IPS-NIHi7 (cell line): ENCODE measurements around the gene CFDP1.

Experiments used
- DNase-seq: peaks from one replicate; pipeline ENCODE4 v3.0.0; 2012; ENCODE audit warnings: mixed read lengths; ENCODE audit errors: extremely low spot score

CFDP1 gene

DNA sequence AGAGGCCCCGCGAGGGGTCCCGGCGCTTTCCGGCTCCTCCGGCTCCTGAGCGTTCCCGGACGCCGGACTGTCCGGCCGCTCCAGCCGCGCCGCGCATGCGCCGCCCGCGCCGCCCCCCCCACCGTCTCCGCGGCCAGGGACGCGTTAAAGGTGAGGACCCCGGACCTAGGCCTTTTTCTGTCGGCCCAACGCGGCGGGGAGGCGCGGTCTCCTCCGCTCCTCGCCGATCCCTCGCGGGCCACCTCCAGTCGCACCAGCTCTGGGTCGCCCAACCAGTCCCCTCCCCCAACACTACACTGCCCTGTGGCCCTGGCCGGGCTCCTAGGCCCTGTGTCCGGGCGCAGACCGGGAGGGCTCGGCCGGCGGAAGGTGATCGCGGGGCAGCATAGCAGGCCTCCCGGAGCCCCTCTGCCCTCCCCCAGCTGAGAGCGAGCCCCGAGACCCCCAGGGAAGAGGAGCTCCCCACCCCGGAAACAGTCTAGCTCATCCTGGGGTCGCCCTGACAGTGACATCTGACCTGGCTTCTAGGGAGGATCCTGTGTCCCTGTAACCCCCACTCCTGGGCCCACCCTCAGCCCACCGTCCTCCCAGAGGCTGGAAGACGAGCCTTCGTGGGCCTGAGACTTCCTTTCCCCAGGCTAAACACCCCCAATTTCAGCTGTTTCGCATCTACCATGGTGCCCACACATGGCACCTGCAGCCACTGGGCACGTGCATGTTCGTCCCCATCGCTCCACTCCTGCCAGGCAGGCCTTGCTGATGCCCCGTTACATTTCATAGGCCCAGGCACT, 167.2 kb downstream of the CFDP1 start:
- DNase-seq: peak; percentile 96

DNA sequence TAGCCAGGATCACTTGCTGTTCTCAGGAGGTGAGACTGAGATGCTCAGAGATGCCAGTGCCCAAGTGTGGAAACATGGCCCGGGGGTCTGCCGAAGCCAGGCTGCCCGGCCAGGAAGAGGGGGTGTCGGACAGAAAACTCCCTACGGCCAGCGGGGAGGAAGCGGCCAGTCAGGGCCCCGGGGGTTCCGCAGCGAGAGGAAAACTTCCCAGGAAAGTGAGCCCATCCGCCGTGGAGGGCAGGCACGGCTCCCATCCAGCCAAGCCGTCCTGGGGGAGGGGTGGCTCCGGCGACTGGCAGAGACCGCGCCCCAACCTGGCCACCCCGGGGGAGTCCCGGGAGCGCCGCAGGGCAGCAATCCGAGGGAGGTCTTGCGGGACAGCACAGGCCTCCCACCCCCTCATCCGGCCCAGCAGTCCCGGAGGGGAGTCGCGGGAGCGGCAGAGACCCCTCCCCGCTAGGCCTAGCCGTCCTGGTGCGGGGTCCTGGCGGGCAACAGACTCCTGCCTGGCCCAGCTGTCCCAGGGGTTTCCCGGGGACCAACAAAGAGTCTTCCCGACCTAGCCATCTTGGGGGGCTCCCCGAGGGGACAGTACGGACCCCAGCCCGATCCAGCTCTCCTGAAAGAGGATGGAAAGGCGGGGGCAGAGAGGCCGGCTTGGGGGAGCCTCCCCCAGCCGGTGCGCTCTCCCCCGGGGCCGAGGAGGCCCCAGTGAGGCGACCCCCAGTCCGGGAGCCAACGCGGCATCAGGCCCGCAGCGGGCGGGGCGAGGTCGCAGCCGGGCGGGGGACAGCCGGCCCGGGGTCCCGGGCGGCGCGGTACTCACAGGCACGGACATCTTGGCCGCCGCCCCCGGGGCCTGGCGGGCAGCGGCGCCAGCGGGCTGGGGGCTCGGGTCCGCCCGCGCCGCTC, 168.0 kb downstream of the CFDP1 start:
- DNase-seq: no peak

DNA sequence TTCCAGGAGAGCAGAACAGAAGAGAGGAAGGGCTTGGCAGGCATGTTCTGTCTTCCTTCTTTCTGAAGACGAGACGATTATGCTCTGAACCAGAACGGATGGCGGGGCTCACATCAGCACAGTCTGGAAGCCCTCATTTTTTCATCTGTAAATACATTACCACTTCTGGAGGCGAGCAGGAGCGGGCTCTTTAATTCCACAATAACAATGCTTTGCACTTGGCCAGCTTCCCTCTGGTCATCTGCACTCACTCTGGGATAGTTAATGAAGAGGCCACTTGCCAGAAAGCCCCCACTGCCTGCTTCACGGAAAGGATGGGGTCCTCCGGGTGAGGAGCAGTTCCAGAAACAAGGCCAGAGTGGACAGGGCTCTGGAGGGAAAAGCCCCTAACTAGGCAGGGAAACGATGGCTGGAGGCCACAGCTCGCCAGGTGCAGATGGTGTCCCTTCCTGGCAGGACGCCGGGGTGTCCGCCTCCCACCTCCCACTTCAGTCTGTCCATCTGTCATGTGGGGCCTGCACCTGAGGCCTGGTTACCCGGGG, 168.8 kb downstream of the CFDP1 start:
- DNase-seq: no peak

DNA sequence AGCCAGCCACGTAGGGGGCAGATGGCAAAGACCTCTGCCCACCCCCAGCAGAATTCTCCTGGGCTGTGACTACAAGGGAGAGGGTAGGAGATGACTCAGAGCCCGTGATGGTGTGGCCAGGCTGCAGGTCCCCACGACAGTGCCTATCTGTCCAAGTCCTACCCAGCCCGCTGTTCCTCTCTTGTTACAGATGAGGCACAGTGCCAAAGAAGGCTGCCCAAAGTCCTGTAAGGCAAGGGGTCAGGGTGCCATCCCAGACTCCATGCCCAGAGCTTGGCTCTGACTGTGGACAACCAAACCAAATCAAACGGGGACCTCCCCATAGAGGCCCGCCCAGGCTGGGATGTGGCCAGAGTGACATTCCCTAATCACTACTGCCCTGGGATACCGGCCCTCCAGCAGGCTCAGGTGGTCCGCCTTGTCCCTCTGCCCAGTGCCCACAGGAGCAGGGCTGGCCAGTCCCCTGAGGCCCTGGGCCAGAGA, 169.3 kb downstream of the CFDP1 start:
- no peak for DNase-seq

DNA sequence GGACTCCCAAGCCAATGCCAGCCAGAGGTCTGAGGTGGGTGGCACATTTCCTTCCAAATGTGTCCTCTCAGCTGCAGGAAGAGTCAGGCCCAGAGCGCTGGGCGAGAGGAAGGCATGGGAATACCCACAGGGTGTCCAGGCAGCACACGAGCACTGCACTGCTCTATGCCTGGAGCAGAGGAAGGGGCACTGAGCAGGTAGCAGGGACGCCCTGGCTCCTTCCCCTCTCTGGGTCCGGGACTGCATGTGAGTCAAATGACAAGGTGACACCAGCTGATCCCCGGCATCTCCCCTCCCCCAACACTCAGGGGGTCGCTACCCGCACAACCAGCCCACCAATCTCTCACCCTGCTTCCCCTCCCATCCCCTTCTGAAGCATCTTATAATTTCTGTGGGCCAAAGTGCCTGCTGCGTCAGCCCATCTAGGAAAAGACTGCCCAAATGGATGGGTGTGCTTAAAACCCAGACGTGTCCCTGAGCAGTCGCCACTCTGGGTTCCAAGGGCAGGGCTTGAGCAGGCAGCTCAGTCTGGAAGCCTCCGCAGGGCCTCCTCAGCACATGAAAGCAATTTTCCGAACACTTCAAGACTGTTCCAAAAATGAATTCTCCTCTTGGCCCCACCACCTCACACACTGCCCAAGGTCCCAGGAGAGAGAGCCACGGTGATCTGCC, 169.9 kb downstream of the CFDP1 start:
- DNase-seq: no peak

DNA sequence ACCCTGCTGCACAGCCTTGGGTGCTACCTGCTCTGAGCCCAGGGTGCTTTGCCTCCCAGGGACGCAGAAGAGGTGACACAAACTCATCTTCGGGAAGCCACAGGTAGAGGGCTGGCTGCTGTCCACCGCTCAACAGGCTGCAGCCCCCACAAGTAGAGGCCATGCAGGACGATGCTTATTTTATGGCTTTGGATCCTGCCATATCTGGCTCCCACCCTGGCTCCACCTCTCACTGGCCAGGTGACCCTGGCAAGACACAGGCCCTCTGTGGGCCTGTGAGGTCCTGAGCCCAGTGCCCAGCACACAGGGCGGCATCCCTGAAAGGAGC, 170.5 kb downstream of the CFDP1 start:
- no peak for DNase-seq

DNA sequence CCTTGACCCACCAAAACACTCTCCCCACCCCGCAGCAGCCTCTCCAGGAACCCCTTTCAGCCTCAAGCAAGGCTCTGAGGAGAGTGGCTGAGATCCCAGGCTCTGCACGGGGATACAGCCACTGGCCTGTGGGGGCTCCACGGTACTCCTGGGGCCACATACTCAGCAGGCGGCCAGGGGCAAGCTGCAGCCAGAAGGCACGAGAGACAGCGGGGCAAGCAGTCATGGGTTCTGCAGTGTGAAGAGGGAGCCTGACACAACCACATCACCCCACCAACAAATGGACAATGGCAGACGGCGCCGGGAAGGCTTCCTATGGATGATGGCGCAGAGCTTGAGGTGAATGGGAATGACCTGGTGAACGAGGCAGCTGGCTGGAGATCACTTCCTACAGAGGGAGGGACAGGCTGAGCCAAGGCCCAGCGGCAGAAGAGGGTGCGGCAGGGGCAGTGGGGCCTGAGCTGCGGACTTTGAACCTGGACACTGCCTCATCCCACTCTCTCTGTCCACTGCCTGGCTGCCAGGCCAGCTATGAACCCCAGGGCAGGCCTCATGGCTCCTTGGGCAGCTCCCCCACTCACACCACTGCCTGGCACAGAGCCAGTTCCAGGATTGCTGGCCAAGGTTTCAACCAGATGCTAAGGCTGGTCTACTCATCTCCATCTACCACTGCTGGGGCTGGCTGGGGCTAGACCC, 171.1 kb downstream of the CFDP1 start:
- DNase-seq: no peak

DNA sequence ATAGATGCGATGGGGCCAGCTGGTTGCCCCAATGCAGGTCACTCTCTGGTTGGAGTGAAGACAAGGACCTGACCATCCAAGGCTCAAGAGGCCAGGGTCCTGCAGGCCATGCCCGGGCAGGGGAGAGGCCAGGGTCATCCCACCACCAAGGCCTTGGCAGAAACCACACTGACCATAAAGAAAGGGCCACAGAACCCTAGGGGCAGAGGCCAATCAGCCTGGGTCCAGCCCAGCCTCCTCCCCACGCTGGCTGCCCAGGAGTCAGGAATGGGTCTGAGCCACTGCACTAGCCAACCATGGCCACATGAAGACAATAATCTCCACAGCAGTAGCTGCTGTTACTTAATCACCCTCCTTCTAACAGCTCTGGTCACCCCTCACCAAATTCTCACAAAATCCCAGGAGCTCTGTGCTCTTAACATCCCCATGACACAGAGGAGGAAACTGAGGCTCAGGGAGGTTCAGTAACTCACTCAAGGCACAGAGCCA, 171.7 kb downstream of the CFDP1 start:
- DNase-seq: no peak

DNA sequence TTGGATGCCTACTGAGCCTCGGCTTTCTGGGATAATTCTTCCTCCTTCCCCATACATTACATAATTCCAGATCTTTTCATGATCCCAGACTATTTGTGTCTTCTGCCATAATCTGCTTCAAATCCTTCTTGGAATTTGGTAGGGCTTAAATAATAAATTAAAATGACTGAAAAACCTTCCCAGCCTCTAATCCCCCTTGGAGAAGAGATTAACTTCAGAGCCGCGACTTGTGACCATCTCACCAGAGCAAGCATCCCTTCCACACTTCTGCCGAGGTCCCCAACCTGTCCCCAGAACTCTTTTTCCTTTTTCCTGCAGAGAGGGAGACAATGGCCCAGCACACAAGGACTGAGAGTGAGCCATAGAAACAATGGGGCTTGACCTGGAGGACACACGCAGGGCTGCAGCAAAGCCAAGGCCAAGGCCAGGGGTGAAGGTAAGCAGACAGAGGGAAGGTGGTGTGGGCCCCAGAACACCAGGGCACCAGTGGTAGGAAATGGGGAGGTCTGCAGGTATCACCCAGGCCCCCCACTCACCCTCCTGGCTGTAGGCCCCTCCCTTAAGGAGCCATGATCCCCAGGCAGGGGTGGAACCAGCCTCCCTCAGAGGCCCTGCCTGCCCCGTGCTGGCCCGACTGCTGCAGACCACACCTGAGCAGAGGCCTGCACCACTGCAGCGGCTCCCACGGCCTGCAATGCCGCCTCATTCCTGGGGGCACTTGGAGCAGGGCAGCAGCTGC, 172.3 kb downstream of the CFDP1 start:
- DNase-seq: no peak

DNA sequence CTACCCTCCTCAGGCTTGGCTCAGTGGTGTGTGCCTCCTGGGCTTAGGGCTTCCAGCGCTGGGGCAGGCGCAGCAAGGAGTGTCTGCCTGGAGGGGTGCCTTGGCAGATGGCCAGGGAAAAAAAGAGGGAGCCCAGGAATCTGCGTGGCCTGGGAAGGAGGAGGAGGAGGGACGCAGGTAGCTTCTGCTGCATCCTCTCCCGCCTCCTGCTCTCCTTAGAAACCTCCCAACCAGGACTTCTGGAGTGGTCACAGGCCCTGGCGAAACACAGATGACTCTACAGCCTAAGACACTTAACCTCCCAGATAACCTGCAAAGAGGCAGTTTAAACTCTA, 174.5 kb downstream of the CFDP1 start:
- no peak for DNase-seq

DNA sequence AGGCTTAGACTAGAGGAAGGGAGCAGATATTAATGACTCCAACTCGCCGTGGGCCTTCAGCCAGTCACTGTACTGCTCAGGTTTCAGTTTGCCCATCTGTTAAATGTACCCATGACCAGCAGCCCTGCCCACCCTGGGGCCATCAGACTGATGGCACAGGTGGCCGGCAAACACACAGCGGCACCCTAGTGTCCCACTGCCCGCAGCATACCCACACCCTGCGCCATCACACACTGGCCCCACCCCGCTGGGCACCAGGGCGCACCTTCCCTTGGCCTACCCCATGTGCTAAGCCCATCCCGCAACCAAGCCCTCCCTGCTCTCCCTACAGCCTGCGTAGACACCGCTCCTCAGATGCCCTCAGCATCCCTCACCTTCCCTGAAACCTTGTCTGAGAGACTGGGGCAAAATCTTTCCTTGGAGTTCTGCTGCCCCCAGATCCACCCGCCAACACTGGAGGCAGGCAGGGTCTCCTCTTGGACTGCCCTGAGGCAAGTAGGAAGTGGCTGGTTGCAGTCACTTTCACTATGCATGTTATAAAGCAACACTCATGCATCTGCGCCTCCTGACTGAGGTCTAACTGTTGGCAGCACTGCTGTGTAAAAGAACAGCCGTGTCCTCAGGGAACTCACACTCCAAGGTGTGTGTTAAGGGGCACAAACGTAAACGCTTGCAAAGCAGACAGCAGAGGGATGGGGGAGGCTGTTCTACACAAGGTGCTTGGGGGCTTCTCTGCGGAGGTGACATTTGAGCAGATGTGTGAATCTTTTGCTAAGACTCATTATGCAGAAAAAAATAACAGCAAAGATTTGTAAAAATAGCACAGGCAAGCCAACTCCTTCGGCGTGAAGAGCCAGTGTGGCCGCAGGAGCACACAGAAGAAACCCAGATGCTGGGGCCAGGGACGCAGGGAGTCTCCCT, 175.2 kb downstream of the CFDP1 start:
- DNase-seq: no peak

DNA sequence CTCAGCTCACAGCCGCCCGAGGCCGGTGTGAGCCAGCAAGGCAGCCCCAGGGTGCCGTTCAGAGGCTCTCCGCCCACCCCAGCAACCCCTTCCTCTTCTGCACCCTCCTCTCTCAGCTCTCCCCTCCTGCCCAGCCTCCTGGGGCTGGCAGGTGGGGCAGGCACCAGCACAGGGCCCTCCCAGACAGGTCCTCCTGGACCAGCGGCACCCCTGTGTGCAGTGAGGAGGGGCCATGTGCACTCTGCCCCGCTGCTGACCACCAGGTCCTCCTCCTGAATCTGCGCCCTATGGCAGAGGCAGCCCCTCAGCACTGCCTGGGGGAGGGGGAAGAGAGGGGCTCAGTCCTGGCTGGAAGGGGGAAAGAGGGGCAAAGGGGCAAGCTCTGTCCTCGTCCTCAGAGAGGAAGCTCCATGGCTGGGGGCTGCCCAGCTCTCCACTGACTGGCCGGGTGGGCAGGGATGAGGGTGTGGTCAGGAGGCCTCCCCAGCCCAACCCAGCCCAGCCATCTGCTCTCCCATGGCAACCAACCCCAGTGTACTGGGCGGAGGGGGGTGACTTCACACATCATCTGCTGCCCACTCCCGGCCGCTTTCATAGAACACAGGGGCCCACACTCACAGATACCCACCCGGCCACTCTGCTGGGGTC, 176.5 kb downstream of the CFDP1 start:
- DNase-seq: no peak

DNA sequence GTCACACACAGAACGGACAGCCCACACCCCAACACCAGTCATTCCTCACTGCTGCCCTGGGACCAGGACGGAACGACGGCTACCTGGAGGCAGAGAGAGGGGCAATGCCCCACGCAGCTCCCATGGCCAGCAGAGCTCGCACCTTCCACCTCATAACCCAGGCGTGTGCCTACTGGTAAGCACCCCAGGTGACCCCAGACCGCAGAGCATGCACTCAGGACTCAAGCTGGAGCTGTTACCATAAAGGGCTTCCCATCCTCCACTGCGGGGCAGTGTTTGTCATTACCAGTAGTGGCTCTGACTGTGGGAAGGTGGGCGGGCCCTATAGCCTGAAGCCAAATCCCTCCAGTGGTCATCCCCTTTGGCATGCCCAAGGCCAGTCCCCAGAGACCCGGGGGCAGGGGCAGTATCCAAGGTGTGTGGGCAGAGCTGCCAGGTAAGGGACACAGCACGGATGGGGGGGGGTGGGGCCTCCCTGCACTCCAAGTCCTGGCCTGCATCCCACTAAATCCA, 177.2 kb downstream of the CFDP1 start:
- no peak for DNase-seq

DNA sequence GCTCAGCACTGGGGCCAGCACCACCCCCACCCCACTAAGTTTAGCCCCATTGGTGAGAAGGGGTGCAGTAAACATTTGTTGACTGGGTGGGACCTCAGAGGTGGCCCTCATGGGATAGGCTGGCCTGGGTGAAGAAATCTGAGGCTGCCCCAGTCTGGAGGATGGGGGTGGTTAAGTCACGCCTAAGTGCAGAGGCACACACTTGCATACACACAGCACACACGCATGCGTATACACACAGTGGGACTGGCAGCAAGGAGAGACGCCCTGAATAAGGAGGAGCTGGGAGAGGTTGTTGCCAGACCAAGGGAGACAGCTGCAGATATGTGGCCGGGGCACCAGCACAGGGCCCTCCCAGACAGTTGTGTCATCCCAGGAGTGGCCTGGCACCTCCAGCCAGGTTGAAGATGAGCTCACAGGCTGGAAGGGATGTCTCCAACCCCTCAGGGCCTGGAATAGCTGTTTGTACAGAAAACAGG, 178.9 kb downstream of the CFDP1 start:
- DNase-seq: no peak

DNA sequence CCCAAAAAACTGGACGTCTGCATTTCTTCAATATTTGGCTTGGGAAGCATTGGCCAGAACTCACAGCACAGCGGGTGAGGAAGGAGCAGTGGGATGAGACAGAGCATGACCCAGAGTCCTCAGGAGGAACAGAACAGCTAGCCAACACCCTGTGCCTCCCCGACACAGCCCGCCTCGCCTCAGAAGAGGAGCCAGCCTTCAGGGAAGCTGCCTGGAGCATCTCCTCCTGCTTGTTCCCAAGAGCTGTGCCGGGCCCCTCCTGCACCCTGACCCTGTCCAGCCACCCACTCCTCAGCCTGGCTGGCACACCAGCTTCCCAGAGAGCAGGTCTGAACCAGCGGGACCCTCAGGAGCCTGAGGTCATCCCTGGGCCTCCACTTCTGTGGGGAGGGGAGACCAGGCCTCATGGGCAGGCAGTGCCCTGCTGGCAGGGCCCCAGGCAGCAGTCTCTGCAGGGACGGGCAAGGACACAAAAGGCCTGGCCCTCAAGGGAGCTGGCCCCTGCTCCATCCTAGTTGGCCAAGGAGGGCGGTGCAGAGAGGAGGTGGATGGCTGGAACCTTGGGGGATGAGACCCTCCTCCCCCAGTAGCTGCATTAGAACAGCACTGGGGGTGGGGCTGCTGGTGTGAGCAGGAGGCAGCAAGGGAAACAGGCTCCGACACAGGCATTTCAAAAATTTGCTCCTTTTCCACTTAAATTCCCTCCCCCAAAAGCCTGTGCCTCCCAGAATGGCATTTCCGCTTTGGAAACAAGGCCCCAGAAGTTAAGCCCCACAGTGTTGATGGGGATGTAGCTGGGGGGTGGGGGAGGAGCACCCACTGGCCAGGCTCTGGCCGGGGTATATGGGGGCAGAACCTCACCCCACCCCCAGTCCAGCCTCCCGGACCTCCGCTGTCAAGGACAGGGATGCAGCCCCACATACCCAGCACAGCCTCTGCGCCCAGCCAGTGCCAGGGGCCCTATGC, 180.1 kb downstream of the CFDP1 start:
- DNase-seq: peak; percentile 87

DNA sequence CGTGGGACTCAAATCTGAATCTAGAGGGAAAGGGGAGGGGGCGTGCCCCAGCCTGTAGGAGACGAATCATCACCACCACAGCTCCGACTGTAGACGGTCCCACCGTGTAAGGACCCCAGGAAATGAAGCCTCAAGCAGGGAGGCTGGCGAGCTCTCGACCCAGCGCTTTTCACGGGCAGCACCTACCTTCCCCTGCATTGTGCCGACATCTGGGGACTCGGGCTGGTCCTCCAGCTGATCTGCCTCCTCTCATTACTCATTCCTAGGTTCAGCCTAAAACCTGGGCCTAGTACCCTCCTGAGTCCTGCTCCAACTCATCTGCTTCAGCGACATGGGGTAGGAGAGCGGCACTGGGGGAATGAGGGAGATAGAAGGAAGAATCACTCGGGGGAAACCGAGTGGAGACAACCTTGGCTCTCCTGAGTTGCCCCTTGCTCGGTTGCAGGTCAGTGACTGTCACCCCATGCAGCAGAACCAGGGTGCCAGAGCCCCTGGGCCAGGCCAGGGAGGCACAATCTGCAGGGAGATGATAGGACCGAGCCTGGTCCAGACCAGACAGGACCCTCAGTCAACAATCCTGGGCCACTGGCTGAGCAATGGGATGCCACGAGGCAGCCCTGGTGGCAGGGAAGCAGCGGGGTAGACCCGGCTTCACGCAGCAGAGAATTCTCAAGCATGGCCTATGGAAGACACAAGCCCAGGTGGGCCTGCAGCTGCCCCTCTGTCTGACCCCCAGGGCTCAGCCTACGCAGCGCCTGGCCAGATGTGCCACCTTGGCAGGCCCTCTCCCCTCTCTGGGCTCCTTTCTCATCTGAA, 181.0 kb downstream of the CFDP1 start:
- no peak for DNase-seq
